ENCODE data around the gene YIPF3. TPM values are rescaled to one million over a fixed set of nuclear protein-coding genes. Genes with fewer than 3 reads are reported as not detected.

The YIPF3 gene
- total RNA-seq, 4 donors from 2014 or later = 50.5 to 73.5 (median 71.8) TPM

GRCh38 chr6:43516367-43516696, 394 bp downstream of the YIPF3 start:
- no peak for DNase-seq
- TF ChIP-seq POLR2A (IDR thresholded peaks at IDR 0.05) (no peak), CTCF (IDR thresholded peaks at IDR 0.05) (no peak)
- intact Hi-C loops (cut with DNase I) = no loop called here
- Histone ChIP-seq H3K36me3 (peaks cover 41 to 72% (median 50%) of the 10 kb centered on the region in 3 donors), H3K27ac (peak overlapping the region; percentile 90 to 96 (median 92)), H3K9me3 (no peaks in the 10 kb centered on the region), H3K4me3 (peak overlapping the region; percentile 75 to 94 (median 87)), H3K27me3 (no peaks in the 10 kb centered on the region), H3K4me1 (peaks cover 22 to 50% (median 32%) of the 10 kb centered on the region in 3 donors)
- 1% methylated on average over 9 to 10 of the region's 10 CpGs for WGBS, 2 donors

GRCh38 chr6:43515808-43516207, 918 bp downstream of the YIPF3 start:
- no peaks in the 10 kb centered on the region for H3K9me3 ChIP-seq
- DNase-seq = no peak
- peak overlapping the region; percentile 90 to 96 (median 92) for H3K27ac ChIP-seq
- TF ChIP-seq POLR2A (IDR thresholded peaks at IDR 0.05) (no peak), CTCF (IDR thresholded peaks at IDR 0.05) (no peak)
- peaks cover 22 to 55% (median 34%) of the 10 kb centered on the region in 3 donors for H3K4me1 ChIP-seq
- peaks cover 38 to 71% (median 47%) of the 10 kb centered on the region in 3 donors for H3K36me3 ChIP-seq
- intact Hi-C loops (cut with DNase I) = no loop called here
- H3K4me3 ChIP-seq = peak overlapping the region; percentile 75 to 94 (median 87)
- 59 to 66% methylated on average over 9 of the region's 9 CpGs for WGBS, 2 donors
- no peaks in the 10 kb centered on the region for H3K27me3 ChIP-seq

- DNase-seq = no peak
- TF ChIP-seq POLR2A (IDR thresholded peaks at IDR 0.05) (no peak), CTCF (IDR thresholded peaks at IDR 0.05) (no peak)
- H3K4me1 ChIP-seq = peaks cover 21 to 67% (median 36%) of the 10 kb centered on the region in 3 donors
- peaks cover 22 to 50% (median 37%) of the 10 kb centered on the region in 3 donors for H3K36me3 ChIP-seq
- intact Hi-C loops (cut with DNase I) = no loop called here
- WGBS, 2 donors = 77 to 84% methylated on average over 4 to 7 of the region's 11 CpGs
- H3K4me3 ChIP-seq = no peak overlapping the region
- no peak overlapping the region for H3K27ac ChIP-seq
- H3K9me3 ChIP-seq = no peaks in the 10 kb centered on the region
- H3K27me3 ChIP-seq = peaks cover 0 to 29% (median 3%) of the 10 kb centered on the region in 4 donors
Measured at GRCh38 chr6:43511824-43512415, 4.8 kb downstream of the YIPF3 start.

DNA sequence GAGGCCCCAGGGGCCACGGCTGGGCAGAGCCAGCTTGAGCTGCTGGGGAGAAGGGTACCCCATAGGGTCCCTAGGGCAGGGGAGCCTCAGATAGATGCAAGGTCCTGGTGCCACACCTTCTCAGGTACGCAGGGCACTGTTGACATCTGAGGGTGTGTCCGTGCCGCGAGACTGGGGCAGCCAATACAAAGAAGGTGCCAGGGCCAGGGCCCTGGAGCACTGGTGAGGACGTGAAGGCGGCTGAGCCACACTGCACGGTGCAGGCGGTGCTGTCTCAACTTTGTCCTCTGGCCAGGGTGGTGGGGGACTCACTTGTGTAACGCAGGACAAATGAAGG, 5.9 kb downstream of the YIPF3 start:
- WGBS, 2 donors = 43 to 54% methylated on average over 5 to 10 of the region's 10 CpGs
- peaks cover 22 to 55% (median 37%) of the 10 kb centered on the region in 3 donors for H3K36me3 ChIP-seq
- peak overlapping the region; percentile 57 to 82 (median 64) for H3K27ac ChIP-seq
- H3K4me1 ChIP-seq = peaks cover 16 to 65% (median 33%) of the 10 kb centered on the region in 3 donors
- DNase-seq = no peak
- H3K4me3 ChIP-seq = peak overlapping the region; percentile 52 to 91 (median 77)
- intact Hi-C loops (cut with DNase I) = no loop called here
- peaks cover 0 to 29% (median 3%) of the 10 kb centered on the region in 4 donors for H3K27me3 ChIP-seq
- no peaks in the 10 kb centered on the region for H3K9me3 ChIP-seq
- TF ChIP-seq CTCF (IDR thresholded peaks at IDR 0.05) = no peak
- no peak for TF ChIP-seq POLR2A (IDR thresholded peaks at IDR 0.05)

DNA sequence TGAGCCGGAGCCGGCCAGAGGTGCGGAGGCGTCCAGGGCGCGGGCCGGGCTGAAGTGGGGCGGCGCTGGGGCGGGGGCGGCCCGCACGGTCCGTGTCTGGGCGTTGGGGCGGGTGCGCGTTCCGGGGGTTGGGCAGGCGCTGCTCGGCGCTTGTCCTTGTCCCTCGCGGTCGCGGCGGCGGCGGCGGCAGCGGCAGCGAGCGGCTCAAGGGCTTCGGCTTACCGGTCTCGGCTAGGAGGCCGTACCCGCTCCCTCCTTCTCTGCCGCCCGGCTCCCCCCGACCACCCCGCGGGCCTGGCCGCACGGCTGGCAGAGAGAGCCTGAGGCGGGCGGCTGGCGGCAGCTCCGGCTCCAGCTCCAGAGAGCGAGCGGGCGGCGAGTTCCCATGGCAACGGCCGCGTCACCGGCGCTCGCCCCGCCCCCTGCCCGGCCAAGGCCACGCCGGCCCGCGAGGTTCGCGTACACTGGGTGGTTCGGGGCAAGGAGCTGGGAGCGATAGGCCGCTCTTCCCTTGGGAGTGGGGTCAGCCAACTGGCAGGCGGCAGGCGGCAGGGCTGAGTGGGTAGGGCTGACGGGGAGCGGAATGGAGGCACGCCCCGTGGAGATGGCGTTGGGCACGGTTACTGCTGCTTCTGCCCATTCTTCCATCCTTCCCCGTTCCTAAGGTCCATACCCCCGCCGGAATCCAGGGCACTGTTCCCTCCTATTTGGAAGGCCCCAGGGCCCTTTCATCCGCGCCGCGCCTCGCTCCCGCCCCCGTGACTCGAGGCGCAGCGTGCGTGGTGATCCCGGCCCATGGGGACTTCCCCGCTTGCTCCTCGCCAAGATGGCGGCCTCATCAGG, 6.5 kb downstream of the YIPF3 start, which contains the start of gene LRRC73:
Gene LRRC73 (minus strand): TSS at position 363 of the 843 bp plus-strand sequence. CDS start 561 bp downstream, outside the sequence.
- TF ChIP-seq CTCF (IDR thresholded peaks at IDR 0.05) = no peak
- peak in 2 of 4 donors; percentile 15 to 21 for TF ChIP-seq POLR2A (IDR thresholded peaks at IDR 0.05)
- DNase-seq = peak; percentile 24
- intact Hi-C loops (cut with DNase I) = loop anchor here (10.0 kb wide), 1 partner anchor 245 kb away; no protein-coding TSS in a partner anchor

More for the DNA sequence above, 6.5 kb downstream of the YIPF3 start, which contains the start of gene LRRC73:
- peak within 1 kb of the TSS; percentile 52 to 91 (median 77) for H3K4me3 ChIP-seq
- H3K9me3 ChIP-seq = no peaks in the 10 kb centered on the region
- 0 to 30% methylated on average over 2 to 4 of the region's 96 CpGs for WGBS, 2 donors
- peaks cover 26 to 55% (median 34%) of the 10 kb centered on the region in 3 donors for H3K36me3 ChIP-seq
- H3K27ac ChIP-seq = peak within 1 kb of the TSS; percentile 57 to 82 (median 64)
- peaks cover 10 to 60% (median 28%) of the 10 kb centered on the region in 3 donors for H3K4me1 ChIP-seq
- H3K27me3 ChIP-seq = peaks cover 0 to 29% (median 3%) of the 10 kb centered on the region in 4 donors

Measured in esophagus squamous epithelium (tissue), 5 donors.